Activated naive CD4-positive, alpha-beta T cell treated with anti-CD3 and anti-CD28 coated beads, Interleukin-2, amount 10 ng/mL, durations not matched to agents 7 days and 5 days (primary cell): ENCODE results near the gene MITF.

Source experiments
- CTCF ChIA-PET: fragments of 350-600 bp; sonication (Branson Sonifier 250); formaldehyde crosslinking; loops from one replicate; lab custom pipeline; 2021; ENCODE audit warnings: antibody characterized with exemption; lab: Charles Lee
- DNase-seq: peaks from one replicate; pipeline ENCODE4 v3.0.0-alpha.2; 2020
- H3K27ac Mint-ChIP-seq: one replicate; pipeline ENCODE4 v1.8.0; 2021; ENCODE audit warnings: mild to moderate bottlenecking, moderate library complexity, mixed read lengths
- H3K27me3 Mint-ChIP-seq: one replicate; pipeline ENCODE4 v1.8.0; 2021; ENCODE audit warnings: mild to moderate bottlenecking, mixed read lengths
- H3K36me3 Mint-ChIP-seq: one replicate; pipeline ENCODE4 v1.8.0; 2021; ENCODE audit warnings: mixed read lengths
- H3K4me1 Mint-ChIP-seq: one replicate; pipeline ENCODE4 v1.8.0; 2021; ENCODE audit warnings: mixed read lengths
- H3K4me3 Mint-ChIP-seq: one replicate; pipeline ENCODE4 v1.8.0; 2021; ENCODE audit warnings: mild to moderate bottlenecking, moderate library complexity, mixed read lengths
- H3K9me3 Mint-ChIP-seq: one replicate; pipeline ENCODE4 v1.8.0; 2021; ENCODE audit warnings: mixed read lengths

Gene MITF

DNA sequence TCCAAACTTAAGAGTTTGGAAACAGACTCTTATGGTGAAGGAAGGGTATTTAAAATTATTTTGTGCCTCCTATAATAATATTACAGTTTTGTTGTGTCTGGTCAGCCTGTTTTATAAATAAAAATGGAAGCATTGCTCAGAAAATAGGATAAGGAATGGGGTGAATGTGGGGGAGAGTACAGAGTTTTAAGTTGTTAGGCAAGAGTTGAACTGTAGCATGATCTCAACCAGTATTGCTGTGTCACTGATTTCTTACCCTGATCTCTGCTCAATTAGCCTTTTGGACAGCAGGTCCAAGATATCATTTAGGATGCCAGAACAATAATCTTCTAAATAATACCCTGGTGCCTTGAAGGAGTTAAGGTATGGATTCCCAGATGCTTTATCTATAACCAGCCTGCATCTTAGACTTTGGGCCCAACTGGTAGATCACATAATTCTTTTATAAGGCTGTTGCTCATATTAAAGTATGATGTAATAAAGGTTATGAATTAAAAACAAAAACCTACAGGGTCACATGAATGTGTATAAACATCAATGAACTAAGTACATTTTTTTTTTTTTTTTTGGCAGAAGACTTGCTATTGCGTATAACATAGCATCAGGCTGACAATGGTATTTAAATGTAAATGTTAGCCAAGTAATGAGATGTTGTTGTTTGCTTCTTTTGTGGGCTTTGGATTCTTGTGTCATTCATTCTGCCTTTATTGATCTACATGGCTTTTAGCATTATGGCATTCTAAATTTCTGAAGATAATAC is 70.0 kb downstream of the MITF start:
- no peaks in the 10 kb centered on the region for H3K36me3 Mint-ChIP-seq
- H3K27ac Mint-ChIP-seq: no peak overlapping the region
- H3K27me3 Mint-ChIP-seq: no peaks in the 10 kb centered on the region
- CTCF ChIA-PET: no interaction called here
- no peak for DNase-seq
- H3K4me3 Mint-ChIP-seq: no peak overlapping the region
- H3K4me1 Mint-ChIP-seq: no peaks in the 10 kb centered on the region
- H3K9me3 Mint-ChIP-seq: no peaks in the 10 kb centered on the region

DNA sequence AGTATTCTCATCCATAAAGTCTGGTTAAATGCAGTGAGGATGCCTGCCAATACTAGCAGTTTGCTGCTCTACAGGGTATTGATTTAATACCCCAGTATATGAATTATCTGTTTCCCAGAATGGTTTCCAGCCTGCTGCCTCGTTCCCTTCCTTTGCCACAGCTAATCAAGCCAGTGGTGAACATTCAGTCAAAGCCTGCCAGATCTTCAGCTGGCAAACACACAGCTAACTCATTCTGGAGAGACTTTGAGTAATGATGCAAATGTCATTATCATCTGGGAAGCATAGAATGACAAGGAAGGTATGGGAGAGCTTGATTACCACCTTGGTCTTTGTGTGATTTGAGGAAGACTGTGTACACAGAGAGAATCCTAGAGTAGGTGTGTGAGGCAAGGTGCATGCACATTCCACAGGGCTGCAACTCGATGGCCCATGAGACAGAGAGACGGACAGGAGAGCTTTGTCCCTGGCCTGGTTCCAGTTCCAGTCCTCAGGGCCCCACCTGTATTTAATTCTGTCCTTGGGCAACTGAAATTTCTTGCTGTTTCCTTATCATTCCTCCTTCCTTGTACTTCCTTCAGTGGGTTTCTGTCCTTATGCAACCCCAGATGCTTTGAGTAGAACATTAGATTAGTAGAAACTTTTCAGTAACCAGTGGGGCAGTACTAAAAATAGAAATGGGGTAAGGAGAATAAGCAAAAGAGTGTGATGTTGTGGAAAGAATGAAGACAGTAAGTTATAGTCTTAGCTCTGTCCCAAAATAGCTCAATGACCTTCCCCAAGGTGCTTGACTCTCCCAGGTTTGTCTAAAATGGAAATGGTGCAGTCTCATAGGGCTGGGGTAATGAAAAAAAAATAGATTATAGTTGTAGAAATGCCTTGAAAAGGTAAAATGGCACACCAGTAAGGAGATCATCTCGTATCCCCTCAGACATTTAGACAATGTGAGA is 72.5 kb downstream of the MITF start:
- Mint-ChIP-seq H3K27me3 (no peaks in the 10 kb centered on the region), H3K27ac (no peak overlapping the region), H3K4me1 (no peaks in the 10 kb centered on the region), H3K36me3 (no peaks in the 10 kb centered on the region), H3K9me3 (no peaks in the 10 kb centered on the region), H3K4me3 (no peak overlapping the region)
- DNase-seq: no peak
- CTCF ChIA-PET: no interaction called here

DNA sequence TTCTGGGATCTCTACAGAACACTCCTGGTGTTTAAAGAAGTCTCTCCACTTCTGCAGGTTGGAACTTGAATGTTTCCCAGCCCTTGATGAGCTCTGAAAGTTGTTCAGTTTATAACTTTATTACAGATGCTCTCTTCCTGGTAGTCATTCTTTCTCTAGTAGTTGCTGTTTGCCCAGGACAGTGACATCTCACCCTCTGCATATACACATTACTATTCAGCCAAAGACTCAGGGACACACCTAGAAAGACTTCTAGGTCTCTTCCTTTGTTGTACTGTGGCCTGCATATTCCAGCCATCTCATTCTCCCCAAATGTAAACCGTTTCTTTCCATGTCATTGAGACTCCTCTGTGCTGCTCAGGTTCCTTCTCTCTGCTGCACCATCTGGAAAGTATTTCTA is 76.7 kb downstream of the MITF start:
- CTCF ChIA-PET: no interaction called here
- H3K36me3 Mint-ChIP-seq: no peaks in the 10 kb centered on the region
- no peaks in the 10 kb centered on the region for H3K9me3 Mint-ChIP-seq
- no peak for DNase-seq
- H3K27ac Mint-ChIP-seq: no peak overlapping the region
- no peaks in the 10 kb centered on the region for H3K27me3 Mint-ChIP-seq
- H3K4me3 Mint-ChIP-seq: no peak overlapping the region
- no peaks in the 10 kb centered on the region for H3K4me1 Mint-ChIP-seq

GRCh38 chr3:69817988-69818387 is 78.7 kb downstream of the MITF start:
- Mint-ChIP-seq H3K36me3 (no peaks in the 10 kb centered on the region), H3K4me3 (no peak overlapping the region), H3K4me1 (no peaks in the 10 kb centered on the region), H3K9me3 (no peaks in the 10 kb centered on the region), H3K27ac (no peak overlapping the region), H3K27me3 (no peaks in the 10 kb centered on the region)
- no peak for DNase-seq
- CTCF ChIA-PET: no interaction called here

DNA sequence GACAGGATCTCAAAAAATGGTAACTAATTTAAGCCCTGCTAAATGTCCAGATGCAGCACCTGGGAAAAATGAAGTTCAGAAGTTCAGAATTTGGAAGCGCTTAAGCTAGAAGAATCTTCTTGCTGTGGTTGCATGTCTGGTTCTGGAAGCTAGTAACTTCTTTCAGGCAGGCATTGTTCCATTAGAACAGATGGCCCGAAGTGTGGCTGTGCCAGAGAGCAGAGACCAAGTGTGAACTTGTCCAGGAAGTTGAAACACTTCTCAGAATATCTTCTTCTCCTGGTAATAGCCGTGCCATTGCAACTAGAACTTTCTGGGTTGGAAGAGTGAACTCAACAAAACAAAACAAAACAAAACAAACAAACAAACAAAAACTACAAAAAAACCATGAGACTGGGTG is 80.0 kb downstream of the MITF start:
- Mint-ChIP-seq H3K4me1 (no peaks in the 10 kb centered on the region), H3K27me3 (no peaks in the 10 kb centered on the region), H3K27ac (no peak overlapping the region), H3K9me3 (no peaks in the 10 kb centered on the region), H3K4me3 (no peak overlapping the region), H3K36me3 (no peaks in the 10 kb centered on the region)
- no peak for DNase-seq
- CTCF ChIA-PET: no interaction called here

GRCh38 chr3:69821133-69821532 is 81.9 kb downstream of the MITF start:
- Mint-ChIP-seq H3K27me3 (no peaks in the 10 kb centered on the region), H3K4me1 (no peaks in the 10 kb centered on the region), H3K36me3 (no peaks in the 10 kb centered on the region), H3K27ac (no peak overlapping the region), H3K4me3 (no peak overlapping the region), H3K9me3 (no peaks in the 10 kb centered on the region)
- CTCF ChIA-PET: no interaction called here
- DNase-seq: no peak

DNA sequence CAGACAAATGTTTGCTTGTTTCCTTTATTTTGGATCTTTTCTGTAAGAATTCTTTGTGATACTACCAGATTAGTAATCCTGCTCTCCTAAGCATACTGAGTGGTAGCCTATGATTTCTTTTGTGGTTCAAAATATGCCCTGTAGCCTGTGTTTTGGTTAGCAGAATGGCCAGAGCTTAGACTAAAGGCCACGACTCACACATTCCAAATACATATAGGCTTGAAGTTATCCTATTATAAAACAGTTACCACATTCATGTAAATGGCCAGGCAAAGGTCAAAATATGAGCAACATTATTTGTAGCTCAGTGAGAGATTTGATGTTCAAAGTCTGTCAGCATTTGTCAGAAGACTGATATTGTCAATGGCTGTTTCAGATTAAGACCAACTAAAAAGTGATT is 84.5 kb downstream of the MITF start:
- Mint-ChIP-seq H3K36me3 (no peaks in the 10 kb centered on the region), H3K4me3 (no peak overlapping the region), H3K27ac (no peak overlapping the region), H3K27me3 (no peaks in the 10 kb centered on the region), H3K4me1 (no peaks in the 10 kb centered on the region), H3K9me3 (no peaks in the 10 kb centered on the region)
- no peak for DNase-seq
- CTCF ChIA-PET: no interaction called here

GRCh38 chr3:69825446-69825845 is 86.2 kb downstream of the MITF start:
- H3K9me3 Mint-ChIP-seq: no peaks in the 10 kb centered on the region
- H3K4me3 Mint-ChIP-seq: no peak overlapping the region
- no peaks in the 10 kb centered on the region for H3K4me1 Mint-ChIP-seq
- CTCF ChIA-PET: no interaction called here
- no peaks in the 10 kb centered on the region for H3K36me3 Mint-ChIP-seq
- no peak overlapping the region for H3K27ac Mint-ChIP-seq
- no peak for DNase-seq
- H3K27me3 Mint-ChIP-seq: no peaks in the 10 kb centered on the region

GRCh38 chr3:69827127-69827526 is 87.9 kb downstream of the MITF start:
- H3K4me3 Mint-ChIP-seq: no peak overlapping the region
- H3K27me3 Mint-ChIP-seq: no peaks in the 10 kb centered on the region
- no peak for DNase-seq
- CTCF ChIA-PET: no interaction called here
- H3K4me1 Mint-ChIP-seq: no peaks in the 10 kb centered on the region
- H3K27ac Mint-ChIP-seq: no peak overlapping the region
- H3K36me3 Mint-ChIP-seq: no peaks in the 10 kb centered on the region
- H3K9me3 Mint-ChIP-seq: no peaks in the 10 kb centered on the region

GRCh38 chr3:69828817-69829216 is 89.6 kb downstream of the MITF start:
- CTCF ChIA-PET: no interaction called here
- no peak overlapping the region for H3K4me3 Mint-ChIP-seq
- H3K9me3 Mint-ChIP-seq: peaks cover 7% of the 10 kb centered on the region
- no peaks in the 10 kb centered on the region for H3K4me1 Mint-ChIP-seq
- DNase-seq: no peak
- no peaks in the 10 kb centered on the region for H3K27me3 Mint-ChIP-seq
- no peak overlapping the region for H3K27ac Mint-ChIP-seq
- no peaks in the 10 kb centered on the region for H3K36me3 Mint-ChIP-seq

GRCh38 chr3:69830147-69830546 is 90.9 kb downstream of the MITF start:
- H3K4me1 Mint-ChIP-seq: no peaks in the 10 kb centered on the region
- no peaks in the 10 kb centered on the region for H3K36me3 Mint-ChIP-seq
- H3K4me3 Mint-ChIP-seq: no peak overlapping the region
- CTCF ChIA-PET: no interaction called here
- H3K27me3 Mint-ChIP-seq: no peaks in the 10 kb centered on the region
- no peak for DNase-seq
- no peak overlapping the region for H3K27ac Mint-ChIP-seq
- peaks cover 11% of the 10 kb centered on the region for H3K9me3 Mint-ChIP-seq

- no peak for DNase-seq
- Mint-ChIP-seq H3K36me3 (no peaks in the 10 kb centered on the region), H3K4me3 (no peak overlapping the region), H3K9me3 (peaks cover 11% of the 10 kb centered on the region), H3K27me3 (no peaks in the 10 kb centered on the region), H3K27ac (no peak overlapping the region), H3K4me1 (no peaks in the 10 kb centered on the region)
- CTCF ChIA-PET: no interaction called here
These were observed 92.5 kb downstream of the MITF start for GRCh38 chr3:69831737-69832136.

GRCh38 chr3:69833591-69833990 is 94.3 kb downstream of the MITF start:
- no peaks in the 10 kb centered on the region for H3K27me3 Mint-ChIP-seq
- H3K4me1 Mint-ChIP-seq: no peaks in the 10 kb centered on the region
- H3K4me3 Mint-ChIP-seq: no peak overlapping the region
- CTCF ChIA-PET: no interaction called here
- no peak overlapping the region for H3K27ac Mint-ChIP-seq
- DNase-seq: no peak
- H3K36me3 Mint-ChIP-seq: no peaks in the 10 kb centered on the region
- H3K9me3 Mint-ChIP-seq: peaks cover 11% of the 10 kb centered on the region

DNA sequence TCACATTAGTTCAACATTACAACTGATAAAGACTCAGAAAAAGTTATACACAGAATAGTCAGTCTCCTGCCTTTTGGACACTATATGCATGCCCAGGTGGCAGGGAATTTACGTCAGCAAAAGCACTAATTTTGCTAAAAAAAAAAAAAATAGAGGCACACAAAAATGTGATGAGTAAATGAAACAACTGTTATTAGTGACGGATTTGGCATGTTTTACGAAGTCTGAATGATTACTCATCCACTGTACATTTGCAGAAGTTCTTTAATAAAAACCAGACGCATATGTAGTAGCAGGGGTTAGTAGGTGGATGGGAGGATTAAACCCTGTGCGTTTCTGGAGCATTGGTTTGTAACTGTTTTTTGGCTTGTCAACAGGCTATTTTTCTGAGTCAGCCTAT is 99.0 kb downstream of the MITF start:
- H3K27ac Mint-ChIP-seq: no peak overlapping the region
- no peaks in the 10 kb centered on the region for H3K36me3 Mint-ChIP-seq
- no peak overlapping the region for H3K4me3 Mint-ChIP-seq
- no peaks in the 10 kb centered on the region for H3K27me3 Mint-ChIP-seq
- no peak for DNase-seq
- H3K9me3 Mint-ChIP-seq: peaks cover 7% of the 10 kb centered on the region
- CTCF ChIA-PET: no interaction called here
- H3K4me1 Mint-ChIP-seq: no peaks in the 10 kb centered on the region
